Brain pericyte (primary cell): ENCODE data around the gene ZNF136.
A peak's percentile ranks its signal among the peaks of the same experiment; 100 is the strongest.

Experiments used
- DNase-seq: peaks from one replicate; pipeline ENCODE4 v3.0.0-alpha.2; 2012; ENCODE audit warnings: low read depth, low spot score

ZNF136 gene

GRCh38 chr19:12162882-12163806 is at the start of gene ZNF136:
Gene ZNF136 (plus strand): TSS chr19:12163096. CDS start chr19:12163204, 108 bp downstream.
- DNase-seq = peak; percentile 70

- DNase-seq = no peak
Observed at GRCh38 chr19:12113121-12113520, 49.8 kb upstream of the ZNF136 start.

- no peak for DNase-seq
Observed at GRCh38 chr19:12117201-12117970, 45.5 kb upstream of the ZNF136 start.

- DNase-seq = no peak
Observed at GRCh38 chr19:12126707-12127106, 36.2 kb upstream of the ZNF136 start.

GRCh38 chr19:12133069-12133468 is 29.8 kb upstream of the ZNF136 start:
- no peak for DNase-seq

GRCh38 chr19:12137221-12137940 is 25.5 kb upstream of the ZNF136 start:
- no peak for DNase-seq

- no peak for DNase-seq
Observed at GRCh38 chr19:12139269-12139668, 23.6 kb upstream of the ZNF136 start.

GRCh38 chr19:12139885-12140544 is 22.9 kb upstream of the ZNF136 start, which contains the start of gene ZNF20:
Gene ZNF20 (minus strand): TSS chr19:12140350. CDS start chr19:12140182, 168 bp downstream.
- peak; percentile 61 for DNase-seq

- DNase-seq = no peak
Observed at GRCh38 chr19:12140545-12141404, 22.1 kb upstream of the ZNF136 start.

- no peak for DNase-seq
Observed at GRCh38 chr19:12141405-12141736, 21.5 kb upstream of the ZNF136 start.

- no peak for DNase-seq
Observed at GRCh38 chr19:12145348-12145747, 17.5 kb upstream of the ZNF136 start.

- DNase-seq = no peak
Observed at GRCh38 chr19:12155324-12155860, 7.5 kb upstream of the ZNF136 start.

- no peak for DNase-seq
Observed at GRCh38 chr19:12156223-12157058, 6.5 kb upstream of the ZNF136 start, which contains the start of gene ZNF625. Gene ZNF625 (minus strand): TSS chr19:12156734. CDS start chr19:12156558, 176 bp downstream.

GRCh38 chr19:12159773-12160414 is 3.0 kb upstream of the ZNF136 start:
- DNase-seq = no peak

- no peak for DNase-seq
Observed at GRCh38 chr19:12162513-12162881, 399 bp upstream of the ZNF136 start.

GRCh38 chr19:12163826-12164225 is 930 bp downstream of the ZNF136 start:
- DNase-seq = no peak

GRCh38 chr19:12166626-12167025 is 3.7 kb downstream of the ZNF136 start:
- no peak for DNase-seq

- no peak for DNase-seq
Observed at GRCh38 chr19:12180377-12180776, 17.5 kb downstream of the ZNF136 start.

- no peak for DNase-seq
Observed at GRCh38 chr19:12187625-12188024, 24.7 kb downstream of the ZNF136 start.
